Lower leg skin (tissue), 3 donors: ENCODE results near the gene NR1H3.

Source experiments
- CTCF ChIP-seq, 3 donors: fragments of 450-650 bp; IDR thresholded peaks; one replicate each; pipeline ENCODE4 v1.5.1; 2016; ENCODE audit warnings: antibody characterized with exemption in 3 of 3, mild to moderate bottlenecking in 3 of 3, moderate library complexity in 2 of 3
- POLR2A ChIP-seq, 2 donors: fragments of 450-650 bp; IDR thresholded peaks; one replicate each; pipeline ENCODE4 v1.6.1; 2016 to 2017; ENCODE audit warnings: antibody characterized with exemption in 2 of 2, mild to moderate bottlenecking in 1 of 2, moderate library complexity in 1 of 2

- TF ChIP-seq CTCF (IDR thresholded peaks at IDR 0.05) (no peak), POLR2A (IDR thresholded peaks at IDR 0.05) (no peak)
Measured at GRCh38 chr11:47233051-47233450, 24.7 kb upstream of the NR1H3 start.
